MG63 (cell line): ENCODE data around the gene NTN4. TPM values are rescaled to one million over a fixed set of nuclear protein-coding genes. Genes with fewer than 3 reads are reported as not detected.
"Not testable (repeated sequence)": the region's sequence is repeated elsewhere in the genome, so short reads cannot be mapped to it uniquely, and the experiment has no call there.

Experiments
- DNase-seq: peaks from one replicate; pipeline ENCODE4 v3.0.0-alpha.2; 2020
- H3K27me3 ChIP-seq: fragments of 250-450 bp; sonication (Bioruptor Pico); 2 replicates; pipeline ENCODE4 v1.5.1; 2020; ENCODE audit warnings: mild to moderate bottlenecking, moderate library complexity
- H3K36me3 ChIP-seq: fragments of 250-450 bp; sonication (Bioruptor Pico); 2 replicates; pipeline ENCODE4 v1.5.1; 2020; ENCODE audit warnings: mild to moderate bottlenecking, moderate library complexity
- H3K4me3 ChIP-seq: fragments of 250-450 bp; sonication (Bioruptor Pico); 2 replicates; pipeline ENCODE4 v1.5.1; 2020; ENCODE audit warnings: mild to moderate bottlenecking, moderate library complexity
- H3K9me3 ChIP-seq: fragments of 250-450 bp; sonication (Bioruptor Pico); 2 replicates; pipeline ENCODE4 v1.5.1; 2020; ENCODE audit warnings: mild to moderate bottlenecking, moderate library complexity
- total RNA-seq: library from RNA; depleted of rRNA; stranded (reverse); fragments of >200 nt; shearing (Covaris generic); gene quantifications from 2 replicates; pipeline ENCODE4 v1.2.3, GENCODE V29; 2014; ENCODE audit warnings: low replicate concordance

NTN4 gene
- total RNA-seq, 1 experiment from 2014 or later: 43.1 TPM

DNA sequence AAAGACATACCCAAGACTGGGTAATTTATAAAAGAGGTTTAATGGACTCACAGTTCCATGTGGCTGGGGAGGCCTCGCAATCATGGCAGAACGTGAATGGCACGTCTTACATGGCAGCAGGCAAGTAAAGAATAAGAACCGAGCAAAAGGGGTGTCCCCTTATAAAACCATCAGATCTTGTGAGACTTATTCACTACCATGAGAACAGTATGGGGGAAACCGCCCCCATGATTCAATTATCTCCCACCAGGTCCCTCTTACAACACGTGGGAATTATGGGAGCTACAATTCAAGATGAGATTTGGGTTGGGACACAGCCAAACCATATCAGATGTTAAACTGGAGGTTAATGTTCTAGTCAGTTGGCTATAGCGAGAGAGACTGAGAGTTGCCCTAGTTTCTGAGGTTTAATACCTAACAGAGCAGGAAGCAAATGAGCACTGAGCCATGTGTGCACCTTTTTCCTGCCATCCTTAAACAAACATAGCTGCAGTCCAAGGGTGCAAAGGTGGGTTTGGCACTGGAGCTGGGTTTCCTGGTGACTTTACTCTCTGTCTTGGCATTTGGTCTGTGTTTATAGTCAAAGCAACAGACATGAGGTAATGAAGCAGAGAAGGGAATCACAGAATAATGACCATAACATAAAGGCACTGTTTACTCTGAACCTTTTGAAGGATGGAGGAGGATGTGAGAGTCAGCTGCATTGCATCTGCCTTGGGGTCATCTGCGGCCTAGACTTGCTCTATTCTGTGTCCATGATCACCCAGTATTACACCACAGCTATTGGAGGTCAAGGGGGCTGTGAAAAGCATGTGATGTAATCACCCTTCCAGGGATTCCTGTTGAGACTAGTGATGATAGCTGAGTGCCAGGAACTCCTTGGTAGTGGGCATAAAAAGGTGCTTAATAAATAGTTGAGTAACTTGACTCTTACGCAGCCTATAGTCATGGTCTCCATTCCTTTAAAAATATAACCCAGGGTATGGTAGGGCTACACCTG, 155.6 kb downstream of the NTN4 start:
- peaks cover 6% of the 10 kb centered on the region; the same call in 1 of the 2 replicates for H3K9me3 ChIP-seq

DNA sequence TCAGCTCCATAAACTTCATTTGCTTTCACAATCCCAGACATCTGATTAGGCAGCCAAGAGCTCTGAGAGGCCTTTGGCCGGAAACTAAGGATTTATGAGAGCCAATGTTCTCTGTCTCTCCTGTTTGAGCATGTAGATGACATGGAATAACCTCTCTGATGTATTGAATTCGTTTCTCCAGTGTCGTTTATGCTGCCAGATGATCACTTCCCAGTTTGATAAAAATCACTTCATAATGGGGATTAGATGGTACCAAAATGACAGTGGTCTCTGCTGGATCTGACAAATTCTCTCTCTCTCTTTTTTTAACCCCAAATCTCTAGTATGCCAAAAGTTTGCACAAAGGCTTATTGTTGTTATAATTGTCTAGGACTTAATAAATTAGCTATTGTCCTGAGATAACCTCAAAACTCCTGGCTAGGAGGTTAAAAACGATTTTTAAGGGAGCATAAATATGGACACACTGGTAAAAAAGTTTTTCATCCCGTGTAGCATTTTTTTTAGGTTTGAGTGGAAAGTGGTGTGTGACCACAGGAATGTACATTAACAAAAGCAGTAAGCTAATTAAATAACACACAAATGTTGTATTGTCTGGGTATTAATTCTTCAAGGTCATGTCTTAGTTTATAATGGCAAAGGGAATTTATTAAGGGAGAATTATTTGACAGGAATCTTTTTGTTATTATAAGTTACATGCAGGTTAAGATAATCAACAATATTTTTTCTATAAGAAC, 156.7 kb downstream of the NTN4 start:
- Histone ChIP-seq H3K9me3 (peaks cover 6% of the 10 kb centered on the region; the same call in 1 of the 2 replicates), H3K36me3 (no peaks in the 10 kb centered on the region), H3K4me3 (no peak overlapping the region), H3K27me3 (no peaks in the 10 kb centered on the region)
- DNase-seq: peak; percentile 49

More for the DNA sequence above, 155.6 kb downstream of the NTN4 start:
- Histone ChIP-seq H3K4me3 (no peak overlapping the region), H3K27me3 (no peaks in the 10 kb centered on the region), H3K36me3 (no peaks in the 10 kb centered on the region)
- no peak for DNase-seq

DNA sequence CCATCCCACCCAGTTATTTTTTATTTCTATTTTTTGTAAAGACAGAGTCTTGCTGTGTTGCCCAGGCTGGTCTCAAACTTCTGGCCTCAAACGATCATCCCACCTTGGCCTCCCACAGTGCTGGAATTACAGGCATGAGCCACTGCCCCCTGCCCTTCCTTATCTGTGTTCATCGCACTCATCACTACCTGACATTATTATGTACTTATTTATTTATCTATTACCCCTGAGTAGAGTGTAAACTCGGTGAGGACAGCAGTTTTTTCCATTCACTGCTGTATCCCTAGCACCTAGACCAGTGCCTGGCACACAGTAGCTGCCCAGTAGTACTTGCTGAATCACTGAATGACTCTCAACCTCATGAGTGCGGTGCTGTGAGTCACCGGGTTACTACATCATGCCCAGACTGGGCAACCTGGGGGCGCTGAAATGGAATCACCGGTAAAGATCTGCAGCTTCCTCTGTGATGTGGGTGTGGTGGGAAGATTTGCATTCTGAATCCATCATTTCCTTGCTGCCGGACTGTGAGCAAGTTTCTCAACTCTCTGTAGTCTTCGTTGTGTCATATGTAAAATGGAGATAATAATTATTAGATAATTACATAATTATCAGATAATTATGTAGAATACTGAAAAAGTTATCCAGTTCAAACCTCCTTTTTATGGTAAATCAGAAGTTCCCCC, 157.4 kb downstream of the NTN4 start:
- H3K4me3 ChIP-seq: no peak overlapping the region
- DNase-seq: peak; percentile 94
- no peaks in the 10 kb centered on the region for H3K36me3 ChIP-seq
- H3K9me3 ChIP-seq: peaks cover 6% of the 10 kb centered on the region; the same call in 1 of the 2 replicates
- H3K27me3 ChIP-seq: no peaks in the 10 kb centered on the region

DNA sequence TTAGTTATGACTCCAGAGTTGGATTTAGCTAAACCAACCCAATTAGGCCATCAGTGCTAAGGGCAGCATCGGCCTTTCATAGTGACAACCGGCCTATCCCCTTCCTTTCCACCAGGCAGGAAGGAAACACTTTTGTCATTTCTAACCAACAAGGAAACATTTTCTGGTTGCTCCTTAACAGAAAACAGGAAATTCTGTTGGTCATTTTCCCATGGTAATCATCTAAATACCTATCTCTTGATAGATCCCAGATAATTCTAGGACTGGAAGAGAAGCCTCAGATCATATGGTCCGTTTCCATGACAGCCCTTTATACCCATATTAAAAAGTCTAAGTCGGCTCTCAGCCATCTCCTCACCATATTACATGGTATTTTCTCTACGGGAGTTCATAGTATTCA, 160.1 kb downstream of the NTN4 start:
- no peaks in the 10 kb centered on the region for H3K36me3 ChIP-seq
- H3K27me3 ChIP-seq: no peaks in the 10 kb centered on the region
- peaks cover 6% of the 10 kb centered on the region; the same call in 1 of the 2 replicates for H3K9me3 ChIP-seq
- no peak for DNase-seq
- H3K4me3 ChIP-seq: no peak overlapping the region

DNA sequence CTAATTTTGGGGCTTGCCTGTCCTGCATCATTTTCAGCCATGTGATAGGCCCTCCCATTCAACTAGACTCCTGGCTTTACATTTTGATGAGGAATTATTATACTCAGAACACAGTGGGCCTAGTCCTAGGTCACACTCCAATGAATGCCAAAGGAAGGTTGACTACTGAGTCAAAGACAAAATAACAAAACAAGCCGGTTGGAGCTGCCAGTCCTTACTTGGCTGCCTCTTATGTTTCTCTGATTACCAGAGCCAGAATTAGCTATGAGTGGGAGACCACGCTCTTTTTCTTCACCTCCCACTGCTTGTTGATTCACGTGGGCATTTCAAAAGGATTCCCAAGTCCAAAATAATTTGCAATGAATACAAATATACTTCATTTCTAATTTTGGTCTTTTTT, 161.2 kb downstream of the NTN4 start:
- DNase-seq: peak; percentile 45
- Histone ChIP-seq H3K9me3 (peaks cover 6% of the 10 kb centered on the region; the same call in 1 of the 2 replicates), H3K27me3 (no peaks in the 10 kb centered on the region), H3K36me3 (no peaks in the 10 kb centered on the region), H3K4me3 (no peak overlapping the region)

DNA sequence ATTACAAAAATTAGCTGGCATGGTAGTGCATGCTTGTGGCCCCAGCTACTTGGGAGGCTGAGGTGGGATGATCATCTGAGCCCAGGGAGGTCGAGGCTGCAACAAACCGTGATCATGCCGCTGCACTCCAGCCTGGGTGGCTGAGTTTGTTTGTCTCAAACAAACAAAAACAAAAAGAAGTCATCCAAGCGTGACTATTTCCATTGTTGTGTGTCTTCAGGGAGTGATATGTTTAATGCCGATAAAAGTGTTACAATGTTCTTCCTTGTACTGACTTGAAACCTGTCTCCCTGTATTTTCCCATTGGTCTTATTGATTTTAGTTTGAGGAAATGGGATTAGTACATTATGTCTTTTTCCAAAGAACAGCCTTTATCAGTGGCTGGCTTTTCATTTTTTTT, 163.7 kb downstream of the NTN4 start:
- no peak overlapping the region for H3K4me3 ChIP-seq
- H3K9me3 ChIP-seq: no peaks in the 10 kb centered on the region
- H3K27me3 ChIP-seq: no peaks in the 10 kb centered on the region
- no peak for DNase-seq
- no peaks in the 10 kb centered on the region for H3K36me3 ChIP-seq

DNA sequence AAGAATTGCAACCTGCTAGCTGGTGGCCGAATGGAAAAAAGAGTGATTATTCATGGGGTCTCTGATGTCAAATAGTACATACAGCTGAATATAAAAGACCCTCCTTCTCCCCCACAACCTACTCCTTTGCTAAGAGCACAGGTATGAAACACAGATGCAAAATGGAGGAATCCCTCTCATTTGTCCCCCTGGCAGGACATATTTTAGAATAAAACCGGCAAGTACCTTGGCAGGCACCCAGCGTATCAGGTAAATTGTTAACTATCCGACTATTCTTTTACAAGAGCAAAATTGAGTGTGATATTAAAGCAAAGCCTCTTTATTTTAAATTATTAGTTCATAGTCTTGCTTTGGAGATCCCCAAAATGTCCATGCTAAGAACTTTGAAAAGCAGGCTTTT, 165.6 kb downstream of the NTN4 start:
- H3K9me3 ChIP-seq: no peaks in the 10 kb centered on the region; the same call in 1 of the 2 replicates
- no peaks in the 10 kb centered on the region for H3K36me3 ChIP-seq
- no peaks in the 10 kb centered on the region for H3K27me3 ChIP-seq
- DNase-seq: no peak
- H3K4me3 ChIP-seq: no peak overlapping the region

DNA sequence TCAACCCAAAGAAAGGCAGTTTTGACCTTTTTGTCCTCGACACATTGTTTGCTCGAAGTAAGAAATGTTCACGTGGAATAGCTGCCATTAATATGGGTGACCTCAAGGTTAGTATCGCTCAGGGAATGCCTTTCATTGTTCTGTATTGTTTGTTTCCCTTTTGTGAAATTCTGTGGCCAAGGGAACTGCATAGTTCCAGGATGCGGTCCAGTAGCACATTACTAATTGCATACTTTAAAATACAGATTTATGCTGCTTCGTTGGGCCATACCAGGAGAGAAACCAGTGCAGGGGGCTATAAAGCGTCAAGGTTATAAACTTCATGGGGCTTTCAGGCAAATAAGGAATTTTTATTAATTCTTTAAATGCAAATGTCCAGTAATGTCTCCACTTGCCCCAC, 166.0 kb downstream of the NTN4 start:
- H3K36me3 ChIP-seq: no peaks in the 10 kb centered on the region
- no peak overlapping the region for H3K4me3 ChIP-seq
- H3K27me3 ChIP-seq: no peaks in the 10 kb centered on the region
- no peaks in the 10 kb centered on the region; the same call in 1 of the 2 replicates for H3K9me3 ChIP-seq
- DNase-seq: no peak

DNA sequence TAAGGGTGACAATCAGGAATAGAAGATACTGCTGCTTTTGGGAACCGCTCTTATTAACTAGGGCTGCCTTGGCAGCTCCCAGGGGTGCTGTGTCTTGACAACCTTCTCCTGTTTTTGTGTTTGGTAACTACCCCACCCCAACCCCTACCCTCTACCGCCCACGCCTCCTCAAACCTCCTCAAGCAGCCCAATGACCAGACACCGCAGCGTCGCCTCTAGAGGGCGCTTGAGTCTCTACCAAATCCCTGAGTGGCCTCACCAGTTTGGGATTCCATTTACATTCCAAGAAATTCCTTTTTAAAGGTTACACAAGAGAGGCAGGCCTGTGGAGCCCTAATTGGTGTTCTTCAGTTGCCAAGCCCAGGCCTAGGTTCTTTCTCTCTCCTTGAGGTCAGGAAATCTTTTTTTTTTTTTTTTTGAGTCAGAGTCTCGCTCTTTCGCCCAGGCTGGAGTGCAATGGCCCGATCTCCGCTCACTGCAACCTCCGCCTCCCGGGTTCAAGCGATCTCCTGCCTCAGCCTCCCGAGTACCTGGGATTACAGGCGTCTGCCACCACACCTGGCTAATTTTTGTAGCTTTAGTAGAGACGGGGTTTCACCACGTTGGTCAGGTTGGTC, 166.9 kb downstream of the NTN4 start:
- Histone ChIP-seq H3K27me3 (no peaks in the 10 kb centered on the region), H3K9me3 (no peaks in the 10 kb centered on the region; the same call in 1 of the 2 replicates), H3K36me3 (no peaks in the 10 kb centered on the region), H3K4me3 (no peak overlapping the region)
- peak; percentile 74 for DNase-seq

DNA sequence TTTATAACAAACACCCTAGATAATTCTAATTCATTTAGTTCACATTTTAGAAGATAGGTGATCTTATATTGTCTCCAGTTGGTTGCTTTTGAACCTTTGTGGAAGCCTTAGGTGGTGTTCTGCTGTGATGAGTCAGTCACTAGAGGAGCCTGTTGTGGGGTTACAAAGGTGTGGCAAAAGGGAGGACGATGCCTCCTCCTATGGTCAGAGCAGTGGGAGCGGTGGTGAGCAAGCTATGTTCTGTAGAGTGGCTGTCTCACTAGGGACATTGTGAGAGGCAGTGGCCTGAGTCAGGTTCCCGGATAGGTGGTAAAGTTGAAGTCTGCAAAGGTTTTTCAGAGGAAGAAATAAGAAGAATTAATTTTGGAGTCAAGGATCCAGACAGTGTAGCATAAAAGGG, 167.7 kb downstream of the NTN4 start:
- Histone ChIP-seq H3K27me3 (no peaks in the 10 kb centered on the region), H3K4me3 (no peak overlapping the region), H3K9me3 (no peaks in the 10 kb centered on the region; the same call in 1 of the 2 replicates), H3K36me3 (no peaks in the 10 kb centered on the region)
- no peak for DNase-seq

DNA sequence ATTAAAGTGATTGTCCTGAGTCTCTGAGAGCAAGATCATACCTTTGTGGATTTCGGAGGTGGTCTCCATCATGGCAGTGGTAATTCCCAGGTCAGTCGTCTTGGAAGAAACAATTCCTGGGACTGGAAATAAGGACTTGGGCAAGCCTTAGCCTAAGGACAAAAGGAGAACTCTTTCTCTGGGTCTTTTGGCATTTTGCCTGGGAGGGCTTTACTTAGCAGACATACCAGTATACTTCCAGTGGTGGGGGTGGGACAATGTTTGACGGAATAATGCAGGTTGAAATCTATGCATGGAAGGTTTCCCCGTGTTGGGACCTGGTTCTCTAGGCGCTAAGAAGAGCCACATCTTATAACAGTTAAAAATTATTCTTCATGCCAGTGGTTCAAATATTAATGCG, 168.8 kb downstream of the NTN4 start:
- H3K27me3 ChIP-seq: no peaks in the 10 kb centered on the region; the same call in 1 of the 2 replicates
- no peaks in the 10 kb centered on the region; the same call in 1 of the 2 replicates for H3K9me3 ChIP-seq
- no peak for DNase-seq
- no peak overlapping the region for H3K4me3 ChIP-seq
- no peaks in the 10 kb centered on the region for H3K36me3 ChIP-seq

DNA sequence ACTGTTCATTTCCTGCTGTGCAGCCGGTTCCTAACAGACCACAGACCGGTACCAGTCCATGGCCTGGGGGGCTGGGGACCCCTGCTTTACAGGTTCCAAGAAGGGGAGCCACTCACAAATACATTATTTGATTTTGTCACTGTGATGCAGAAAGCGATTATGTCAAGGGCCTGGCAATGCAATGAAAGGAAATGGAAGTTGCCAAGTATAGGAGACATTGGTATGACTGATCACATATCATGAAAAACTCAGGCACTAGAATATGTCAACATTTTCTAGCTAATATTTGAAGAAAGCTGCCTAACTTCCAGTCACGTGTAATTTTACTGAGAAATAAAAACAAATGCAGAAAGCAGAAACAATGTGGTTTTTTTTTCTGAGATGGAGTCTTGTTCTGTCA, 170.4 kb downstream of the NTN4 start:
- Histone ChIP-seq H3K36me3 (no peaks in the 10 kb centered on the region), H3K27me3 (no peaks in the 10 kb centered on the region; the same call in 1 of the 2 replicates), H3K9me3 (no peaks in the 10 kb centered on the region; the same call in 1 of the 2 replicates), H3K4me3 (no peak overlapping the region)
- DNase-seq: no peak

DNA sequence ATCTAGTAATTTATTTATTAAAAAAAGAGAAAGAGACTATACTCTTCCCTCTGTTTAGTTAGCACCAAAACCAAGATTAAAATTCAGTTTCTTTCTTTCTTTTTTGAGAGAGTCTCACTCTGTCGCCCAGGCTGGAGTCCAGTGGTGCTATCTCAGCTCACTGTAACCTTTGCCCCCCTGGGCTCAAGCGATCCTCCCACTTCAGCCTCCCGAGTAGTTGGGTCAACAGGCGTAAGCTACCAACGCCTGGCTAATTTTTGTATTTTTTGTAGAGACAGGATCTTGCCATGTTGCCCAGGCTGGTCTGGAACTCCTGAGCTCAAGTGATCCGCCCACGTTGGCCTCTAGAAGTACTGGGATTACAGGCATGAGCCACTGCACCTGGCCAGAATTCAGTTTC, 174.1 kb downstream of the NTN4 start:
- H3K27me3 ChIP-seq, DNase-seq, H3K9me3 ChIP-seq, H3K36me3 ChIP-seq, H3K4me3 ChIP-seq: not testable (repeated sequence)

DNA sequence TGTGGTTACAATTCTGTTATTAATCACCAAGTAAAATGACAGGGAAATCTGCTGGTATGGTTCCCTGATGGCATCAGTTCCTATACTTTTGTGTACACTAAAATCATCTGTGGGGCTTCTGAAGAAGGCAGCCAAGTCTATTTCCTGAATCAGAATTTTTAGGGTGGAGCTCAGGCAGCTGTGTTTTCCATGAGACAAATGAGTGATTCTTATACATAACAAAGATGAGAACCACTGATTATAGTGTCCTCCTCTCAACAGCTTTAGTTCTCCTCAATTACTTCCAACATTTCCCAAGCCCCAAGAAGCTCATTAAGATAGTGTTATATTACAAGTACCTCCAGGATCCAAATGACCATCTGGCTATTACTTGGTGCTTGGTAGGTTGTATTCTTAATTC, 174.8 kb downstream of the NTN4 start:
- no peaks in the 10 kb centered on the region for H3K36me3 ChIP-seq
- no peaks in the 10 kb centered on the region for H3K9me3 ChIP-seq
- DNase-seq: peak; percentile 40
- no peaks in the 10 kb centered on the region; the same call in 1 of the 2 replicates for H3K27me3 ChIP-seq
- H3K4me3 ChIP-seq: no peak overlapping the region

DNA sequence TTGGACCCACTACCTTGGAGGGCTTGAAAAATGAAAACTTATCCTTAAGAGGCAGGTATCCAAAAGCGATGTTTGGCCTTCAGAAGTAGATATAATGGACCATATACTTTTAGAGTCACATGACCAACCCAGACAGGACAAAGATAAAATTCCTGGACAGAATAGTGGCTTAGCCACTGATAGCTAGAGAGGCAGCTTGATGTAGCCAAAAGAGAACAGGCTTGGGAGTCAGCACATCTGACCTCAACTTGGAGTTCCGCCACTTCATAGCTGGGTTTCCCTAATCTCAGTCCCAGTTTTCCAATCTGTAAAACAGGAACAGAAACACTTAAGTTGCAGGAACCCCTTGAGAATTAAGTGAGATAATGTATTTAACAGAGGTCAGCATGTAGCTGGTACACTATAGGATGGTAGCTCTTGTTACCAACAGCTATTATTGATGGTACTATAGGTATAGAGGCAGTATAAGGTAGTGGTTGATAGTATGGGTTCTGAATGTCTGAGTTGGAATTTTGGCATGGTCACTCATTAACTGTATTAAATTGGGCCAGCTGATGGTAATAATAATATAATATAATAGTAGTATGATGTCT, 176.1 kb downstream of the NTN4 start:
- Histone ChIP-seq H3K27me3 (no peaks in the 10 kb centered on the region; the same call in 1 of the 2 replicates), H3K9me3 (no peaks in the 10 kb centered on the region), H3K36me3 (no peaks in the 10 kb centered on the region), H3K4me3 (no peak overlapping the region)
- DNase-seq: no peak

DNA sequence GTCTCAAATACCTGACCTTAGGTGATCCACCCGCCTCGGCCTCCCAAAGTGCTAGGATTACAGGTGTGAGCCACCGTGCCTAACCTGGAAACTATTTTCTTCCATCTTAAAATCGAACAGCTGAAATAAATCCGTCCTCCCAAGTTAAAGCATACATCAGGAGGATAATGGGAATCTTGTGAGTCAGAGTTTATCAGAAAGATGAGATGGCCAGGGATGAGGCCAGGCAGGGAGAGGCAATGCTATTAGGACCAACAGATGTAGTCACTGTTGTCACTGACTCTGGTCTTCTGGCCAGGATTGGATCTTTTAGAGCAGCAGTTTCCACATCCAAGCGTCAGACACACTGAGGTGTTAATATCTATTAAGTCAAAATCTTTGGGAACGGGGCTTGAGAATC, 177.5 kb downstream of the NTN4 start:
- H3K36me3 ChIP-seq: no peaks in the 10 kb centered on the region
- no peak overlapping the region for H3K4me3 ChIP-seq
- no peaks in the 10 kb centered on the region for H3K9me3 ChIP-seq
- DNase-seq: no peak
- H3K27me3 ChIP-seq: no peaks in the 10 kb centered on the region; the same call in 1 of the 2 replicates
